ENCODE measurements around the gene ACSM3.

ACSM3 gene

DNA sequence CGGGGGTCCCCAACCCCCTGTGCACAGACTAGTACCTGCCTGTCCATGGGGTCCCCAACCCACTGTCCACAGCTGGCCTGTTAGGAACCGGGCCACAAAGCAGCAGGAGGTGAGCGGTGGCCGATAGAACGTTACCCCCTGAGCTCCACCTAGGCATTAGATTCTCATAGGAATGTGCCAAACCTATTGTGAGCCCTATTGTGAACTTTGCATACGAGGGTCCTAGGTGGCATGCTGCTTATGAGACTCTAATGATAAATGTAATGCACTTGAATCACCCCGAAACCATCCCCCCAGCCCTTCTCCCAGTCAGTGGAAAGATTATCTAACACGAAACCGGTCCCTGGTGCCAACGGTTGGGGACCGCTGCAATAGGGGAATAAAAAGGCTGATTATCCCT, 44.0 kb downstream of the ACSM3 start:
- DNase-seq: no peak

DNA sequence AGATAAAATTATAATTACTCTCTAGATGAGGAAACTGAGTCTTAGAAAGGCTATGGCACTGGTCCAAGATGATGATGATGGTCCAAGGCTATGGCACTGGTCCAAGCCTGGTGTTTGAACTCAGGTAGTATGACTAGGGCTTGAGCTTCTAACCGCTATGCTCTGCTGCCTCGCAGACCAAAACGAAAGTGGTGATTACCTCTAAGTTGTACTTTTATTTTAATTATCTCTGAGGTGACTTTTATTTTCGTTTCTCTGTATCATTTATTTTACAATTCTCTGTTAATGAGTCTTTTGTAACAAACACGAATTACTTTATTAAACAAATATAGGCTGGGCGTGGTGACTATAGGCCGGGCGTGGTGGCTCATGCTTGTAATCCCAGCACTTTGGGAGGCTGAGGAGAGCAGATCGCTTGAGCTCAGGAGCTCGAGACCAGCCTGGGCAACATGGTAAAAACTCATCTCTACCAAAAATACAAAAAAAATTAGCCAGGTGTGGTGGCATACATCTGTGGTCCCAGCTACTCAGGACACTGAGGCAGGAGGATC, 48.1 kb downstream of the ACSM3 start:
- no peak for DNase-seq

DNA sequence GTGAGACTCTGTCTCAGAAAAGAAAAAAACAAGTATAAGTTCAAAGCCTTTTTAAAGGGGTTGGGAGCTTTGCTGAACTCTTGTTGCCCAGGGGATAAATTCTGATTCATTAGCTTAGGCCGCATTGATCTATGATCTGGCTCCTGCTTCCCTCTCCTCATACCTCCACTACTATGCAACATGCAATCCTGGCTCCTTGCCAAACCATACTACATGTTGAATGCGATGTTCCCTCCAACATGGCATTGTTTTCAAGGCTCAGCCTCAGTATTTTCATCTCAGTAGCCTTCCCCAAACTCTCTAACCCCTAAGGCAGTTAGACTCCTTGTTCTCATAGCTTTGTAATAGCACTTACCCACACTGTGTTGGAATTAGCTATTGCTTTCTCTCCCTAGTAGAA, 48.7 kb downstream of the ACSM3 start:
- DNase-seq: no peak

DNA sequence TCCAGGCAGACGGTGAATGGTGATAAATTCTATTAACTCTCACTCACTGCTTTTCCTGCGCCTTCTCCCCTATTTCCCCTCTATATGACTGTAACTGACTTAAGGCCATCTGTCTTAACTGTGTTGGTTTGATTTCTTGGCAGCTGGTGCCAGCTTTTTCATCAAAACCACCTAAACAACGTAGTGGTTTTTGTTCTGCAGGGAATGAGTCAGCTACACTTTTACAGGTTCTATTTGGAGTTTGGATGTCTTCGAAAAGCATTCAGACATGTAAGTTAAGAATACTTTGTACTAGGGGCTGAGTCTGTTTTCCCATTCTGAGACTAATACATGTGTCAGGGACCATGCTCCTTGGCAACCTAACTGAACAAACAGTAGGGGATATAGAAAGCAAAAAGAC, 51.0 kb downstream of the ACSM3 start:
- no peak for DNase-seq

DNA sequence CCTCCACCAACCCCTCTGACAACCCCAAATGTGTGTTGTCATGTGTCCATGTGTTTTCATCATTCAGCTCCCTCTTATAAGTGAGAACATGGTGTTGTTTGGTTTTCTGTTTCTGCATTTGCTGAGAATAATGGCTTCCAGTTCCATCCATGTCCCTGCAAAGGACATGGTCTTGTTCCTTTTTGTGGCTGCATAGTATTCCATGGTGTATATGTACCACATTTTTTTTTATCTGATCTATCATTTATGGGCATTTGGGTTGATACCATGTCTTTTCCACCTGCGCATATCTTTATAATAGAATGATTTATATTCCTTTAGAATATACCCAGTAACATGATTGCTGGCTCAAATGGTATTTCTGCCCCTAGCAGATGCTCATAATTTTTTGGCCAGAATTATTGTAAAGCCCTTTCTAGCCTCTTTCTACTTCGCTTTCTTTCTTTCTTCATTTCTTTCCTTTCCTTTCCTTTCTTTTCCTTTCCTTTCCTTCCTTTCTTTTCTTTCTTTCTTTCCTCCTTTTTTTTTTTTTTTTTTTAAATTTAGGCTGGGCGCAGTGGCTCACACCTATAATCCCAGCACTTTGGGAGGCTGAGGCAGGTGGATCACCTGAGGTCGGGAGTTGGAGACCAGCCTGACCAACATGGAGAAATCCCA, 55.2 kb downstream of the ACSM3 start:
- DNase-seq: no peak

DNA sequence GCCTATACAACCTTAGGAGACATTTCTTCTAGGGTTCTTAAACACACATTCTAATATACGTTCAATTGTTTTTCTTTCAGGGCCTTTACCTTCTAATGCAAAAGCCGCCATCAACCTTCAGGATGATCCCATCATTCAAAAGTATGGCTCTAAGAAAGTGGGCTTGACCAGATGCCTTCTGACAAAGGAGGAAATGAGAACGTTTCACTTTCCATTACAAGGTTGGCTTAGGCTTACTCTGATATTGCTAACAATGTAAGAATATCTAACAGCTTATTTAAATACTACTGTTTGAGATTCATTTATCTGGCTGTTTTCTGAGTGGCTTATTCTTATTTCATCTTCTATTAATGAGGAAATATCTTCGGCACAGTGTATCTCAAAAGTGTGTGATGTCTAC, 57.9 kb downstream of the ACSM3 start:
- no peak for DNase-seq

DNA sequence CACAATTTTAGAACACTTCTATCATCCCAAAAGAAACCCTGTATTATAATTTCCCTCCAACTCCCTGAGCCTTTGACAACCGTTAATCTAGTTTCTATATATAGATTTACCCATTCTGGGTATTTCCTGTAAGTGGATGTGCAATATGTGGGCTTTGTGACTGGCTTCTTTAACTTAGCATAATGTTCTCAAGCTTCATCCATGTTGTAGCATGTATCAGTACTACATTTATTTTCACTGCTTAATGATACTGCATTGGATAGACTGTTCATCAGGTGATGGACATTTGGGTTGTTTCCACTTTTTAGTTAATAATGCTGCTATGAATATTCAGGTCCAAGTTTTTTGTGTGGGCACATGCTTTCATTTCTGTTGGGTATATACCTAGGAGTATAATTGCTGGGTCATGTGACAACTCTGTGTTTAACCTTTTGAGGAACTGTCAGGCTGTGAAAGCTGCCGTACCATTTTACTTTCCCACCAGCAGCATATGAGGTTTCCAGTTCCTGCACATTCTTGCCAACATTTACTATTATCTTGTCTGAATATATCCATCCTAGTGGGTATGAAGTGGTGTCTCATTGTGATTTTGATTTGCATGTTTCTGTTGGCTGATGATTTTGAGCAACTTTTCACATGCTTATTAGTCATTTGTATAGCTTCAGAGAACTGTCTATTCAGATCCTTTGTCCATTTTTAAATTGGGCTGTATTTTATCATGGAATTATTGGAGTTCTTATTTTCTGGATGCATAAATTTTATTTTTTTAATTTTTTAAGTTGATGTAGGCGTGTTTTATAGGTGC, 58.9 kb downstream of the ACSM3 start:
- DNase-seq: no peak

DNA sequence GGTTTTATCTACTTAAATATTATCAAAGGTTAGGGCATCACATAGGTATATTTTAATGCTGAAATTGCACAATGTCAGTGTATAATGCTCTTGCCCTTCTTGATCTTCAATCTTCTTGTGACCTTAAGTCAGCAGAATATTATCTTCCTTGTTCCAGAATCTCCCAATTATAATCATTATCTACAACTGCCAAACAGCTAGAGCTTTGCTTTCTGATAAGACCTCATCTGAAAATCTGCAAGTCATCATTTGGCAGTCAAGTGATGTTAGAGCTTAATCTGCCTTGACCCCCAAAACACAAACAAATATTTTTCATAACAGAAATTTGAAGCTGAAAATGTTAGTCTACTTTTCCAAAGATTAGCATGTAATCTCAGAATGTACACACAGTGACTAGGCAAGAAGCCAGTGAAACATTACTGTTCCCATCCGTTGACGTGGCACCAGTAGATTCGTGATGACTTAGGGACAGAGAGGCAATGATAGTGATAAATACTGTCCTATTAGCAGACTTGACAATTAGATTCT, 62.3 kb downstream of the ACSM3 start:
- DNase-seq: no peak

DNA sequence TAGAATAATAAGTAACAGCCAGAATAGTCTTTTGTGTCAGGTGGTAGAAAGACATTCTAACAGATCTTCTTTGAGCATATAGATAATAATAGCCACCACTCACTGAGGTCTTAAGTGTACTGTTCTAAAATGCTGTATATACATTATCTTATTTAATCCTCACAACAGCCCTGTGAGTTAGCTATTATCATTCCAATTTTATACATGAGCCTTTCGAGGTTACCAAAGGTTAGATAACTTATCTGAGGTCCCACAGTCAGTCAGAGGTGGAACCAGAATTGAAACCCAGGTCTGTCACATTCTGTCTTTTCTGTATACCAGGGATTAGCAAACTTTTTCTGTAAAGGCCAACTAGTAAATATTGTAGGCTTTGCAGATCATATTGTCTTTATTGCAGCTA, 65.7 kb downstream of the ACSM3 start:
- no peak for DNase-seq

DNA sequence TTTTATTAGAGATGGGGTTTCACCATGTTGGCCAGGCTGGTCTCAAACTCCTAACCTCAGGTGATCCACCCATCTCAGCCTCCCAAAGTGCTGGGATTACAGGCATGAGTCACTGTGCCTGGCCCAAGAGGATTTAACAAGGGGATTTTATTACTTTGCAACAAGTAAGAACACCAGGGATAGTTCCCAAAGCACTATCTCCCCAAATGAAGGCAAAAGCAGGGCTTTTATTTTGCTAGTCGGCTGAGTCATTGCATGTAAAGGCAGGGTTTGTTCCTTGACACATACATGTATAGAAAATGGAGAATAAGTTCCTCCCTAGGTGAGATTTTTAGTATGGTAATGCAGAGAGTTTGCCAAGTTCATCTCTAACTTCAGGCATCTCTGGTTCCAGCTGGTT, 66.6 kb downstream of the ACSM3 start:
- no peak for DNase-seq

DNA sequence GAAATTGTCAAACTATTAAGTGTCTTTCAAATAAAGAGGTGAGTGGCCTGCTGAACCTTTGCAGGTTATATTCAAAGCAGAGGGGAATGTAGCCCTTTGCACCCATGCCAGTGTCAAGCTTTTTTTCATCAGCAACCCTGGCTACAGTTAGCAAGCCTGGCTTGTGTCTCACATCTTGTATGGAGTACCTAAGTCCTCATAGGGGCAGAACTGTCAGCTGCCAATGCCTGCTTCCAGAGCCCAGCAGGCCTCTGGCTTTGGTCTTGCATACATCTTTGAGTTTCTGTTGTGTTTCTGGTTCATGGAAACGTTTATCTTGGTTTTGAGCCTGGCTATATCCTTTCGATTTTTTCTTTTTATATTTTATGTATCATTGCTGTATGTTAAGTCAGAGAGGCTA, 69.3 kb downstream of the ACSM3 start:
- no peak for DNase-seq

DNA sequence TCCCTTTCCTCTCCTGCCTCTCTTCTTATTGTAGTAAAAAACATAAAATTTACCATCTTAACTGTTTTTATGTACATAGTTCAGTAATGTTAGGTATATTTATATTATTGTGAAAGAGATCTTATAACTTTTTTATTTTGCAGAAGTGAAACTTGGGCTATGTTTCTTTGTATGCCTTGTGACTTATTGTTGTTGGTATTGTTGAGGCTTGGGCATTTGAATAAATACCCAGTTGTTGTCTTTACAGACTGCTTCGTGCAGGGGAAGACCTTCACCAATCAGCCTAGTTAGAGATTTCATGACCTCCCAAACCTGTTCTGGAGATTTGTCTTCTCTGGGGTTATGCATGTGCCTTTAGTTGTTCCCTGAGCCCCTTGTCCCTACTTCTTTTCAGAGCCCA, 74.4 kb downstream of the ACSM3 start:
- no peak for DNase-seq

DNA sequence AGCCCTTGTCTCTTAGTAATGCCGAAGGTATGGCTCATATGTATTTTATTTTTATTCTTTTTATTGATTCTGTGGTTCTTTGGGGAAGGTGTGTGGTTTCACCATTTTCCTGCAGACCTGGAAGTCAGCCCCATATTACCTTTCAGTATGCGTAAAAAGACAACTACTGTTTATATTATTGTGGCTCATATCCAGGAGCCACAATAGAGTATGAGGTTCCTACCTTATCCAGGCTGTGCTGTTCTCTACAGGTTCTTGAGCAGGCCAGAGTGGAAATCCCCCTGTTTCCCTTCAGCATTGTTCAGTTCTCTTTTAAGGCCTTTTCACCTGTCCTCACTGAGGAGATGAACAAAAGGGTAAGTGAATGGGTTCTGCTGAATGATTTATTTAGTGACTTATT, 75.7 kb downstream of the ACSM3 start:
- DNase-seq: no peak

DNA sequence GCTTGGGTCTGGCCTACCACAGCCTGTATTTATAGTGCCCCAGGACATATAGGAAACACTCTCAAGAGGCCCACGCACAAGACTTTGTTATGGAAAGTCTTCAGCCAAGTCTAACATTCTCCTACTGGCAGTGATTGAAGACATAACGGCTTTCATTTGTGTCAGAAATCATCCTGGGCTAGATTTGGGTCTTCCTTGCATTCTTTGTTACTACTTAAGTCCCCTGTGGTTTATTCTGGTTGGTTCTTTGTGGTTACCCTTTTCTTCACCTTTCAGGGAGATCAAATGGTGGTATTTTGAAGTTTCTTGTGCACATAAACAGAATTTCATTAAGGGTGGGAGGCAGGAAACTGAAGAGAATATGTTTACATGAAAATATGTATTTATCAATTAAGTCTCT, 80.2 kb downstream of the ACSM3 start:
- no peak for DNase-seq

DNA sequence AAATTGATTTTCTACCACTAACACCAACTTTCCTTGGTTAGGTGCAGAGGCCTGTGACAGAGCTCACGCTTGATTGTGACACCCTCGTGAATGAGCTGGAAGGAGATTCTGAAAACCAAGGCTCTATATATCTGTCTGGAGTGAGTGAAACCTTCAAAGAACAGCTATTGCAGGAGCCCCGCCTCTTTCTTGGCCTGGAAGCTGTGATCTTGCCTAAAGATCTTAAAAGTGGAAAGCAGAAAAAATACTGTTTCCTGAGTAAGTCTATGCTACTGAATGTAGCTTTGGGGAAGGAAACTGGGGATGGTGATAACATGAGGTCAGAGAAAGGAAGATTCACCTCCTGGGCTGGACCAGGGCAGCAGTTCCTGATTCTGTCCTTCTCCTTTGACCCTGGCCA, 80.8 kb downstream of the ACSM3 start:
- no peak for DNase-seq

DNA sequence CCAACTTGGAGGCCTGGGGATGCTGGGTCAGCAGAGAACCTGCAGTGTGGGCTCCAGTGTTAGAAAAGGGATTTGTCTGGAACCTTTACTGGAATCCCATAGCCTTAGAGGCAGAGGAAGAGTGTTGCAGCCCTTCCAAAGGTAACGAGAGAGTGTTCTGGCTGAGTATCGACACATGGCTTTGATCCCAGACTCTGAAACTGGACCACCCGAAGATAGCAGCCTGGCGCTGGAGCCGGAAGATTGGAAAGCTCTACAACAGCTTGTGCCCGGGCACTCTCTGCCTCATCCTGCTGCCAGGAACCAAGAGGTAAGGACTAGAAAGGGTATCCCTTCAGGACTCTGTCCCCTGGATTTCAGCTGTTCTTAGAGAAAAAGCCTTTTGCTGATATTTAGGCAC, 82.2 kb downstream of the ACSM3 start:
- no peak for DNase-seq

DNA sequence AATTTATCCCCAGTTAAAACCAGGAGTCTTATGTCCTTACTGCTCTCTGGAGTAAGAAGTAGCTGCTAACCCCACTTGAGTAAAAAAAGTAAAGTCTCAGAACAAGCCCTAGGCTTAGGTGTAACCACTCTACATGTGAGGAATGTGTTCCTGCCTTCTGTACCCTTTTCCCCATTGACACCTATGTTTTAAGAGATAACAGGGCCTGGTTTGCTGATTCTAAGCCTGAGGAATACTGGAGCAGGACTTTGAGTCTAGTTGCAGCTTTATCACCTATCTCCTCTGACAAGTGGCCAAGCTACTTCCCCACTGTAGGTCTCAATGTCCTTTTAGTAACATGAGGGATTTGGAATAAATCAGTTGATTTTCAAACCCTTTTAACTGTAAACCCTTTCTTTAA, 82.7 kb downstream of the ACSM3 start:
- DNase-seq: no peak
